HG03045 (cell line): ENCODE results near the gene POLR1E.
A peak's percentile ranks its signal among the peaks of the same experiment; 100 is the strongest.

Source experiments
- ATAC-seq: cut with Tn5 transposase; IDR thresholded peaks from one replicate; pipeline ENCODE4 v1.9.1; 2021; ENCODE audit warnings: mild to moderate bottlenecking, moderate library complexity; ENCODE audit not compliant: unreplicated experiment

The POLR1E gene, protein sequence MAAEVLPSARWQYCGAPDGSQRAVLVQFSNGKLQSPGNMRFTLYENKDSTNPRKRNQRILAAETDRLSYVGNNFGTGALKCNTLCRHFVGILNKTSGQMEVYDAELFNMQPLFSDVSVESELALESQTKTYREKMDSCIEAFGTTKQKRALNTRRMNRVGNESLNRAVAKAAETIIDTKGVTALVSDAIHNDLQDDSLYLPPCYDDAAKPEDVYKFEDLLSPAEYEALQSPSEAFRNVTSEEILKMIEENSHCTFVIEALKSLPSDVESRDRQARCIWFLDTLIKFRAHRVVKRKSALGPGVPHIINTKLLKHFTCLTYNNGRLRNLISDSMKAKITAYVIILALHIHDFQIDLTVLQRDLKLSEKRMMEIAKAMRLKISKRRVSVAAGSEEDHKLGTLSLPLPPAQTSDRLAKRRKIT

GRCh38 chr9:37485389-37486255, at the start of gene POLR1E:
TSS of gene POLR1E (plus strand) at chr9:37485948. CDS start at chr9:37486048, 100 bp downstream.
- ATAC-seq = peak; percentile 96

DNA sequence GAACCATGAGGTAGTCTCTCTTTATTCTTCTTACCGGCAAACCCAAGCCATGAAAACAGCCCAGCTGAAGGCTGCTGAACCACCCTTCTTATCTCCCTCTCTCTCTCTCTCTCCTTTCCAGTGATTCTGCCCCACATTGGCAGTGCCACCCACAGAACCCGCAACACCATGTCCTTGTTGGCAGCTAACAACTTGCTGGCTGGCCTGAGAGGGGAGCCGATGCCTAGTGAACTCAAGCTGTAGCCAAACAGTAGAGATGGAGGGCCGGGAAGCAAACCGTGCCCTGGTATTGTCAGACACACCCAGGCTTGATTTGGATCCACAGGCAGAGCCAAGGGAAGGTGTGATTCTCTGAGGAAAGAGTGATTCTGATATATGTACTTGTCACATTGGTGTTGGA, 49.2 kb upstream of the POLR1E start:
- ATAC-seq = no peak

- ATAC-seq = no peak
Observed at GRCh38 chr9:37437010-37437409, 48.7 kb upstream of the POLR1E start.

- ATAC-seq = no peak
Observed at GRCh38 chr9:37437621-37438020, 48.1 kb upstream of the POLR1E start.

DNA sequence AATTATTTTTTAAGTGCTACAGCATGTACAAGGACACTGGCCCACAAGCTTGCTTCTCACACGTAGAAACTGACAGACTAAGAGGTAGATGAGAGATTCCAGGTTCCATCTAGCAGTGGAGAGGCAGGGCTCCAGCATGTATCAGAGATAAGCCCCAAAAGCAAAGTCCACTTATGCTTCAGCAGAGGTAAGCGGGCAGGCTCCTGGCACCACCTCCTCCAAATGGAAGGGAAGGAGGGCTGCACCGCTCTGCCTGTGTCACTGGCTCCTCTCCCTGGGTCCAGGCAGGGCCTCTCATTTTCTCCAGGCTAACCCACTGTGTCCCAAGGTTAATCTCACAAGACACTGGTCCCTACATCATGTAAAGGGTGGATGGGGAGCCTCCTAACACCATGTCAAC, 47.4 kb upstream of the POLR1E start:
- ATAC-seq = no peak

- ATAC-seq = no peak
Observed at GRCh38 chr9:37441776-37442370, 43.9 kb upstream of the POLR1E start.

- ATAC-seq = no peak
Observed at GRCh38 chr9:37442556-37442955, 43.2 kb upstream of the POLR1E start.

DNA sequence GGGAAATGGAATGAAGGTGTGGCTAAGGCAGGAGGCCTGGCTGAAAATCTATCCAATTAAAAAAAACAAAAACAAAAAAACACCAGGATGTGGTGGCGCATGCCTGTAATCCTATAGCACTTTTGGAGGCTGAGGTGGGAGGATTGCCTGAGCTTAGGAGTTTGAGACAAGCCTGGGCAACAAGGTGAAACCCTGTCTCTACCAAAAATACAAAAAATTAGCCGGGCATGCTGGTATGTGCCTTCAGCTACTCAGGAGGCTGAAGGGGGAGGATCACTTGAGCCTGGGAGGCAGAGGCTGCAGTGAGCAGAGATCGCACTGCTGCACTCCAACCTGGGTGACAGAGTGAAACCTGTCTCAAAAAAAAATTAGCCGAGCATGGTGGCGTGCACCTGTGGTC, 42.2 kb upstream of the POLR1E start:
- no peak for ATAC-seq

GRCh38 chr9:37444890-37445289, 40.9 kb upstream of the POLR1E start:
- ATAC-seq = no peak

- ATAC-seq = no peak
Observed at GRCh38 chr9:37445832-37446231, 39.9 kb upstream of the POLR1E start.

DNA sequence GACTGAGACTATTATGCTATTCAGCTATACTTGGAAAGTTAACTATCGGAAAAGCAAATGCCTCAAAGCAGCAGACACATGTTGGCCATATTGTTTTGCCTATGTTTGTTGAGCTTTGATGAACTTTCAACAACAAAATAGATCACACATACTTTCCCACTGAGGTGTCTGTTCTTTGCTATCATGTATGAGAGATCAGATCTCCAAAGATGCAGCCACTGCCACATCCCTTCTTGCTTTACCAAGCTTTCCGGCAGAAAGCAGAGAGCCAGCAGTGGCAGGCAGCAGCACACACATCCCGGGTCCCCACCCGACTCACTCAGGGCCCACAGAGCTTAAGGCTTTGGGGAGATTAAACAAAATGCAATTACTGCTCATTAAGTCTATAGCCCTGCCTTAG, 39.3 kb upstream of the POLR1E start:
- ATAC-seq = no peak

- ATAC-seq = no peak
Observed at GRCh38 chr9:37447111-37447510, 38.6 kb upstream of the POLR1E start.

GRCh38 chr9:37449862-37450632, 35.7 kb upstream of the POLR1E start:
- ATAC-seq = no peak

GRCh38 chr9:37451628-37452027, 34.1 kb upstream of the POLR1E start:
- no peak for ATAC-seq

- no peak for ATAC-seq
Observed at GRCh38 chr9:37452611-37453010, 33.1 kb upstream of the POLR1E start.

DNA sequence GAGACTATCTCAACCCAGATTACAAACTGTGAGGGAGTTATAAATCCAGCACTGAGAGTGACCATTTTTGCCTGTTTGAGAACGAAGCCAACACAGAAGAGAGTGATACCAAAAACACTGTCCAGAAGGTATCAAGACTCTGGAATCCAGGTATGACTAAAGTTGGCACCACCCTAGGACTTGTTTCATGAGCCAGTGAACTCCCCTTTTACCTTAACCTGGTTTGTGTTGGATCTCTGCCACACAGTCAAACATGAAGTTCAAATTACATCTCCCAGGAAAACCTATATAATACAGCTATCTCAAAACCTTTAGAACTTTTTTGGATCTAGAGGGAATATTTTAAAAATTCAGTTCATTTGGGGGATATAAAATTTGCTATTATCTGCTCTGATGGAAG, 31.9 kb upstream of the POLR1E start:
- no peak for ATAC-seq

DNA sequence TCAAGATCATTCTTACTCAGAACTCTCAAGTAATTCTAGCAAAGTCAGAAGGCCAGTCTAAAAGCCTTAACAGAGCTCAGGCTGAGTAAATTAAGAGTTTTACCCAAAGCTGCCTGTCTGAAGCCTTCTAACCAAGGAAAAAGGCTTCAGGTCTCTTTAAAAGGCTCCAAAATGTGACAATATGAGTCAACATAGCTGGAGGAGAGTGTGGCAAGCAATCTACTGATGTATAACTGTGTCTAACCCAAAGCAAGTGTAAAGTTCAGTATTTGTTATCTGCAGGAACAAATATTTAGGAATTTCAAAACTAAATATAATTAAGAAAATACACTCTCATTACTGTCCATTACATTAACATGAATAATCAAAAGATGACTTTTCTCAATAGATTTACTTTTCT, 31.5 kb upstream of the POLR1E start:
- no peak for ATAC-seq

GRCh38 chr9:37455884-37456647, 29.7 kb upstream of the POLR1E start:
- ATAC-seq = no peak

- ATAC-seq = no peak
Observed at GRCh38 chr9:37456817-37457216, 28.9 kb upstream of the POLR1E start.

- no peak for ATAC-seq
Observed at GRCh38 chr9:37464006-37464405, 21.7 kb upstream of the POLR1E start.
